CD4-positive, alpha-beta T cell (primary cell): ENCODE data around the gene ZNHIT6. TPM values are rescaled to one million over a fixed set of nuclear protein-coding genes. Genes with fewer than 3 reads are reported as not detected.

Experiments
- ATAC-seq: fragments of 200-7000 bp; cut with Tn5 transposase; one replicate; pipeline ENCODE4 v1.10.0; 2022; ENCODE audit warnings: mild to moderate bottlenecking; ENCODE audit not compliant: poor library complexity
- CTCF ChIA-PET: fragments of 350-600 bp; sonication (Branson Sonifier 250); formaldehyde crosslinking; loops from one replicate; lab custom pipeline; 2021; ENCODE audit warnings: antibody characterized with exemption, inconsistent platforms; lab: Charles Lee
- POLR2A ChIA-PET: fragments of 350-600 bp; sonication (Branson Sonifier 250); formaldehyde crosslinking; loops from one replicate; lab custom pipeline; 2021; ENCODE audit warnings: antibody characterized with exemption, inconsistent platforms; lab: Charles Lee
- DNase-seq, 14 experiments: peaks; one replicate each; pipeline ENCODE4 v3.0.0-alpha.2; 2013 to 2020; ENCODE audit warnings: mixed read lengths in 2 of 14
- H3K27ac ChIP-seq, 2 donors: one replicate each; pipeline versions ENCODE4 v1.5.1 to v1.7.0; 2013; ENCODE audit warnings: low read length in 2 of 2, low read depth in 1 of 2, mild to moderate bottlenecking in 1 of 2
- H3K27me3 ChIP-seq, 2 experiments: 1 replicate in 1 of 2; 2 replicates in 1 of 2; pipeline versions ENCODE4 v1.6.1 to v1.7.0; 2013; ENCODE audit warnings: low read length in 2 of 2, control low read depth in 1 of 2, mild to moderate bottlenecking in 1 of 2, moderate library complexity in 1 of 2; ENCODE audit not compliant: insufficient read depth in 2 of 2, control insufficient read depth in 1 of 2
- H3K36me3 ChIP-seq: one replicate; pipeline ENCODE4 v1.6.1; 2013; ENCODE audit warnings: low read length, control low read depth; ENCODE audit not compliant: insufficient read depth
- H3K4me1 ChIP-seq: one replicate; pipeline ENCODE4 v1.6.1; 2013; ENCODE audit warnings: low read length, control low read depth; ENCODE audit not compliant: insufficient read depth
- H3K4me3 ChIP-seq: one replicate; pipeline ENCODE4 v1.5.1; 2013; ENCODE audit warnings: mild to moderate bottlenecking, low read length, moderate library complexity
- H3K9me3 ChIP-seq, 2 experiments: 1 replicate in 1 of 2; 2 replicates in 1 of 2; pipeline versions ENCODE4 v1.6.1 to v1.7.0; 2013; ENCODE audit warnings: low read length in 2 of 2, mild to moderate bottlenecking in 2 of 2, control low read depth in 1 of 2, moderate library complexity in 1 of 2; ENCODE audit not compliant: control insufficient read depth in 1 of 2, insufficient read depth in 1 of 2
- H3K27ac Mint-ChIP-seq: one replicate; pipeline ENCODE4 v1.8.0; 2020; ENCODE audit warnings: mixed read lengths
- H3K27me3 Mint-ChIP-seq: one replicate; pipeline ENCODE4 v1.8.0; 2021; ENCODE audit warnings: mixed read lengths
- H3K36me3 Mint-ChIP-seq: one replicate; pipeline ENCODE4 v1.8.0; 2021; ENCODE audit warnings: low read depth, mixed read lengths
- H3K4me1 Mint-ChIP-seq: one replicate; pipeline ENCODE4 v1.8.0; 2021; ENCODE audit warnings: low read depth, mixed read lengths
- H3K4me3 Mint-ChIP-seq: one replicate; pipeline ENCODE4 v1.8.0; 2020; ENCODE audit warnings: mild to moderate bottlenecking, mixed read lengths
- H3K9me3 Mint-ChIP-seq: one replicate; pipeline ENCODE4 v1.8.0; 2020; ENCODE audit warnings: mixed read lengths
- intact Hi-C, 2 experiments: fragments of 100-400 bp; cut with DNase I in 1 of 2; cut with micrococcal nuclease in 1 of 2; formaldehyde crosslinking; loops; one replicate each; pipeline versions ENCODE4 v1.15.1 to v1.9.0; 2023 to 2025; cut with DNase I, micrococcal nuclease
- total RNA-seq, 174 experiments: library from RNA in 2 of 174; stranded (reverse) in 2 of 174; gene quantifications; one replicate each; pipeline ENCODE4 v1.2.3 and lab custom pipeline; 2021 to 2026
- TF ChIP-seq, protein P1 (sequence below): fragments of 200-600 bp; IDR thresholded peaks from one replicate; pipeline ENCODE4 v1.8.0; 2022; ENCODE audit warnings: antibody characterized with exemption, mild to moderate bottlenecking

Gene ZNHIT6
- total RNA-seq, 2 experiments from 2014 or later, result 10.4 to 10.8 TPM

DNA sequence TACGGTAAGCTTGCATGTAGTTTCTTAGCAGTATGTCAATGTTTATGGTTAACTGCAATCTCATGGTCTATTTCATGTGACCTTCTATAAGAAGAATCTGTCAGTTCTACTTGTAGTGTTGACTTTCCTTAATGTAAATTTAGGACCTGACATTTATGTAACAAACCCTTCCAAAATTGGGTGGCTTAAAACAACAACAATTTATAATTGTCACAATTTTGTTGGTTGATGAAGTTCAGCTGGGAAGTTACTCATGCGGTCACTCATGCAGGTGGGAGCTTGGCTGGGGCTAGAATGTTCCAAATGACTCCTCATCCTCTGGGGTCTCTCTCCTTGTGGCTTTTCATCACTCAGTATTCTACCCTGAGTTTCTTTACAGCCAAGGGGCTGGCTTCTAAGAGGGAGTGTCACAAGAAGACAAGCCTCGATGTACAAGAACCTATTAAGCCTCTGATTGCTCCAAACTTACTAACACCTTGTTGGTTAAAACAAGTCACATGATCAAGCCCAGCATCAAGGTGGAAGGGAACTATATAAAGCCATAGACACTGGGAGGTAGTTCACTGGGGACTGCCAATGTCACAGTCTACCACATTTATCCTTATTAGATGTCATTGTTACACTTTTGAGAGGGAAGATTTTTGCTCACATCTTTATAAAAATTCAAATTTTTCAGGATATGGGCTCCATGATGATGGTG lies 103.8 kb downstream of the ZNHIT6 start:
- CTCF ChIA-PET, result no interaction called here

DNA sequence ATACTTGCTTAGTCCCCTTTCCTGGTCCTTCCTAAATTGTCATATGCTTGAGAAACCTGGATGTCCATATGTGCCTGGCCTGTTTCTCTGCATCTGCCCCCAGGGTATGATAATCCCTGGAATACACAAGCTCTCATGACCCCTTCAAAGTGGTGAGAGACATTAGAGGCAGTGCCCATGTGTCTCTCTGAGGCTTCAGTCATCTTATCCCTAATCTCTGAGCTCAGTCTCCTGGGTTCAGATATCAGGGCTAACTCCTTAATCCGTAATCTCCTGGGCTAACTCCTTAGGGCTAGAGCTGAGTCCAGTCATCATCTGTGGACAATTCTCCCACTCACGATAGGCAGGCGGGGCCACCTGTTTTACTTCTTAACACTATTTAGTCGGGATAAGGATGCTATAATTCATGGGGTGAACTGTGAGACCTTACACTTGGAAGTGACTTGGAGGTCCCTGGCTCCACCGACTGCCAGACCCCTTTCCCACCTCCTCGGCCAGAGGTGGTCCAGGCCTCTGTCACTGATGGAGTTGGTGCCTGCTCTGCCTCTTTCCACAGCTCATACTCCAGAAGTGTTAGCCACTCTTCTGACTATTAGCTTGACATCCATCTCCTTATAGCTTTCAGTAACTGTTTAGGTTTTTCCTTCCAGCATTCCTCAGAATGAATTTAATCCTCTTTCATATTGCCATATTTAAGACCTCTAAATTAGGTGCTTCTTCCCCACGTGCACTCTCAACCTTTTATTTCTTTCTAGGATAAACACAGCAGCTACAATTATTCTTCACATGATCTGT lies 105.0 kb downstream of the ZNHIT6 start:
- Histone ChIP-seq H3K36me3 (no peaks in the 10 kb centered on the region), H3K4me1 (no peaks in the 10 kb centered on the region), H3K4me3 (no peak overlapping the region), H3K27ac (no peak overlapping the region), H3K27me3 (no peaks in the 10 kb centered on the region), H3K9me3 (peaks cover 0 to 7% of the 10 kb centered on the region in 2 experiments)
- CTCF ChIA-PET, result no interaction called here
- no peak overlapping the region for H3K27ac Mint-ChIP-seq
- H3K36me3 Mint-ChIP-seq, result no peaks in the 10 kb centered on the region
- TF ChIP-seq, protein P1, sequence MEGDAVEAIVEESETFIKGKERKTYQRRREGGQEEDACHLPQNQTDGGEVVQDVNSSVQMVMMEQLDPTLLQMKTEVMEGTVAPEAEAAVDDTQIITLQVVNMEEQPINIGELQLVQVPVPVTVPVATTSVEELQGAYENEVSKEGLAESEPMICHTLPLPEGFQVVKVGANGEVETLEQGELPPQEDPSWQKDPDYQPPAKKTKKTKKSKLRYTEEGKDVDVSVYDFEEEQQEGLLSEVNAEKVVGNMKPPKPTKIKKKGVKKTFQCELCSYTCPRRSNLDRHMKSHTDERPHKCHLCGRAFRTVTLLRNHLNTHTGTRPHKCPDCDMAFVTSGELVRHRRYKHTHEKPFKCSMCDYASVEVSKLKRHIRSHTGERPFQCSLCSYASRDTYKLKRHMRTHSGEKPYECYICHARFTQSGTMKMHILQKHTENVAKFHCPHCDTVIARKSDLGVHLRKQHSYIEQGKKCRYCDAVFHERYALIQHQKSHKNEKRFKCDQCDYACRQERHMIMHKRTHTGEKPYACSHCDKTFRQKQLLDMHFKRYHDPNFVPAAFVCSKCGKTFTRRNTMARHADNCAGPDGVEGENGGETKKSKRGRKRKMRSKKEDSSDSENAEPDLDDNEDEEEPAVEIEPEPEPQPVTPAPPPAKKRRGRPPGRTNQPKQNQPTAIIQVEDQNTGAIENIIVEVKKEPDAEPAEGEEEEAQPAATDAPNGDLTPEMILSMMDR, result no peak
- H3K27me3 Mint-ChIP-seq, result no peaks in the 10 kb centered on the region
- DNase-seq, result no peak
- POLR2A ChIA-PET, result no interaction called here
- no peak for ATAC-seq
- no peak overlapping the region for H3K4me3 Mint-ChIP-seq
- H3K9me3 Mint-ChIP-seq, result peaks cover 2% of the 10 kb centered on the region
- no peaks in the 10 kb centered on the region for H3K4me1 Mint-ChIP-seq
- intact Hi-C loops, result no loop called here

More for the DNA sequence above, 103.8 kb downstream of the ZNHIT6 start:
- H3K27me3 ChIP-seq, result no peaks in the 10 kb centered on the region
- no peaks in the 10 kb centered on the region for H3K27me3 Mint-ChIP-seq
- H3K4me3 Mint-ChIP-seq, result no peak overlapping the region
- TF ChIP-seq, protein P1, result no peak
- H3K36me3 ChIP-seq, result no peaks in the 10 kb centered on the region
- ATAC-seq (no peak), DNase-seq (no peak)
- H3K27ac Mint-ChIP-seq, result no peak overlapping the region
- no peak overlapping the region for H3K27ac ChIP-seq
- POLR2A ChIA-PET, result no interaction called here
- H3K4me1 Mint-ChIP-seq, result no peaks in the 10 kb centered on the region
- intact Hi-C loops, result no loop called here
- no peak overlapping the region for H3K4me3 ChIP-seq
- peaks cover 0 to 3% of the 10 kb centered on the region in 2 experiments for H3K9me3 ChIP-seq
- peaks cover 2% of the 10 kb centered on the region for H3K9me3 Mint-ChIP-seq
- H3K4me1 ChIP-seq, result no peaks in the 10 kb centered on the region
- H3K36me3 Mint-ChIP-seq, result no peaks in the 10 kb centered on the region

DNA sequence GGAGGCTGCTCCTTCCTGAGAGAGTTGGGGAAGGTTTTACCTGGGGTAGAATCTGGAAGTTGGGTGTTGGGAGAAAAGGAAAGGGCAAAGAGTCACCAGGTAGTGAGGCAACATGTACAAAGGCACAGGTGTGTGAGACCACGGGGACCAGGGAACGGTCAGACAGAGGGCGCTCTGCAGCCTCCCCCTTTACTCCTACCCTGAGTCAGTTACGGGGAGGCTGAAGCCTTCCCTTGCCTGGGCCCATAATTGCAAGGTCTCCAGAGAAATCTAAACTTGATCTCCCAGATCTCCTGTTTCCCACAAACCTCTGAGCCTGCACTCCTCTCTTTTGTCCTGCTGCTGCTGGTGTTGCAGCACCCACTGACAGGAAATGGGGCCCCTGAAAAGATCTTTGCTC lies 105.7 kb downstream of the ZNHIT6 start:
- Mint-ChIP-seq H3K27me3 (no peaks in the 10 kb centered on the region), H3K4me3 (no peak overlapping the region), H3K4me1 (no peaks in the 10 kb centered on the region), H3K36me3 (no peaks in the 10 kb centered on the region), H3K27ac (no peak overlapping the region), H3K9me3 (peaks cover 2% of the 10 kb centered on the region)
- no peaks in the 10 kb centered on the region for H3K27me3 ChIP-seq
- H3K9me3 ChIP-seq, result peaks cover 0 to 7% of the 10 kb centered on the region in 2 experiments
- DNase-seq (no peak), ATAC-seq (no peak)
- H3K4me1 ChIP-seq, result no peaks in the 10 kb centered on the region
- intact Hi-C loops, result no loop called here
- no peaks in the 10 kb centered on the region for H3K36me3 ChIP-seq
- TF ChIP-seq, protein P1, result no peak
- ChIA-PET POLR2A (no interaction called here), CTCF (no interaction called here)
- H3K27ac ChIP-seq, result no peak overlapping the region
- no peak overlapping the region for H3K4me3 ChIP-seq
